Measurements from ENCODE around the gene STAG1.

The STAG1 gene

GRCh38 chr3:136293279-136293678 lies 458.9 kb downstream of the STAG1 start:
- Histone ChIP-seq H3K4me1 (no peaks in the 10 kb centered on the region), H3K9me3 (no peaks in the 10 kb centered on the region), H3K27me3 (no peaks in the 10 kb centered on the region), H3K36me3 (peaks cover 29 to 44% (median 33%) of the 10 kb centered on the region in 3 donors), H3K27ac (no peak overlapping the region), H3K4me3 (no peak overlapping the region)
- intact Hi-C loops (cut with DNase I; ENCODE audit: low total_unique reads): no loop called here
- DNase-seq: no peak
- TF ChIP-seq, protein P1, sequence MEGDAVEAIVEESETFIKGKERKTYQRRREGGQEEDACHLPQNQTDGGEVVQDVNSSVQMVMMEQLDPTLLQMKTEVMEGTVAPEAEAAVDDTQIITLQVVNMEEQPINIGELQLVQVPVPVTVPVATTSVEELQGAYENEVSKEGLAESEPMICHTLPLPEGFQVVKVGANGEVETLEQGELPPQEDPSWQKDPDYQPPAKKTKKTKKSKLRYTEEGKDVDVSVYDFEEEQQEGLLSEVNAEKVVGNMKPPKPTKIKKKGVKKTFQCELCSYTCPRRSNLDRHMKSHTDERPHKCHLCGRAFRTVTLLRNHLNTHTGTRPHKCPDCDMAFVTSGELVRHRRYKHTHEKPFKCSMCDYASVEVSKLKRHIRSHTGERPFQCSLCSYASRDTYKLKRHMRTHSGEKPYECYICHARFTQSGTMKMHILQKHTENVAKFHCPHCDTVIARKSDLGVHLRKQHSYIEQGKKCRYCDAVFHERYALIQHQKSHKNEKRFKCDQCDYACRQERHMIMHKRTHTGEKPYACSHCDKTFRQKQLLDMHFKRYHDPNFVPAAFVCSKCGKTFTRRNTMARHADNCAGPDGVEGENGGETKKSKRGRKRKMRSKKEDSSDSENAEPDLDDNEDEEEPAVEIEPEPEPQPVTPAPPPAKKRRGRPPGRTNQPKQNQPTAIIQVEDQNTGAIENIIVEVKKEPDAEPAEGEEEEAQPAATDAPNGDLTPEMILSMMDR (IDR thresholded peaks at IDR 0.05): no peak

GRCh38 chr3:136292500-136292899 lies 459.7 kb downstream of the STAG1 start:
- H3K4me1 ChIP-seq: no peaks in the 10 kb centered on the region
- no peak for DNase-seq
- intact Hi-C loops (cut with DNase I; ENCODE audit: low total_unique reads): no loop called here
- no peaks in the 10 kb centered on the region for H3K9me3 ChIP-seq
- H3K4me3 ChIP-seq: no peak overlapping the region
- no peak overlapping the region for H3K27ac ChIP-seq
- no peaks in the 10 kb centered on the region for H3K27me3 ChIP-seq
- peaks cover 21 to 36% (median 28%) of the 10 kb centered on the region in 3 donors for H3K36me3 ChIP-seq
- TF ChIP-seq, protein P1 (IDR thresholded peaks at IDR 0.05): no peak

DNA sequence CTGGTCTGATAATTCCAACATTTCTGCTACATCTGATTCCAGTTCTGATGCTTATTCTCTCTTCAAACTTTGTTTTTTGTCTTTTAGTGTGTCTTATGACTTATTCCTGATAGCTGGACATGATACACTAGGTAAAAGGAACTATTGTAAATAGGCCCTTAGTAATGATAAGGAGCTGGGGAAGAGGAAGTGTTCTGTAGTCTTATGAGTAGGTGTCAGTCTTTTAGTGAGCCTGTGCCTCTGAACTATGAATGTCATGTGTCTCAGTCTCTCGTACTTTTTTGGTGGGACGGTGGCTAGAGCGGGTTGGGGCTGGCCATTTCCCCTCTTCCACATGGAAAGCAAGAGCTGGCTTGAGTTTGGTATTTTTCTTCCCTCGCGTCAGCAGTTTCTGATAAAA lies 460.9 kb downstream of the STAG1 start:
- Histone ChIP-seq H3K27me3 (no peaks in the 10 kb centered on the region), H3K36me3 (peaks cover 16 to 35% (median 27%) of the 10 kb centered on the region in 3 donors), H3K9me3 (no peaks in the 10 kb centered on the region), H3K27ac (no peak overlapping the region), H3K4me3 (no peak overlapping the region), H3K4me1 (no peaks in the 10 kb centered on the region)
- DNase-seq: no peak
- intact Hi-C loops (cut with DNase I; ENCODE audit: low total_unique reads): no loop called here
- TF ChIP-seq, protein P1 (IDR thresholded peaks at IDR 0.05): no peak

Measured in tibial artery (tissue), 4 donors.